Nephron (organoid): Measurements from ENCODE around the gene PRKCA.

Experiments used
- H3K27ac Mint-ChIP-seq, 3 experiments: 2 replicates each; pipeline ENCODE4 v1.8.0; 2020; ENCODE audit warnings: mixed read lengths in 3 of 3, mild to moderate bottlenecking in 2 of 3, moderate library complexity in 1 of 3
- H3K27me3 Mint-ChIP-seq: 2 replicates; pipeline ENCODE4 v1.8.0; 2021; ENCODE audit warnings: low read depth, mild to moderate bottlenecking, moderate library complexity, mixed read lengths
- H3K36me3 Mint-ChIP-seq: 2 replicates; pipeline ENCODE4 v1.8.0; 2020; ENCODE audit warnings: low read depth, mixed read lengths
- H3K4me1 Mint-ChIP-seq: 2 replicates; pipeline ENCODE4 v1.8.0; 2020; ENCODE audit warnings: mixed read lengths
- H3K4me3 Mint-ChIP-seq, 3 experiments: 2 replicates each; pipeline ENCODE4 v1.8.0; 2020; ENCODE audit warnings: mild to moderate bottlenecking in 3 of 3, mixed read lengths in 3 of 3, moderate library complexity in 2 of 3
- H3K9me3 Mint-ChIP-seq: 2 replicates; pipeline ENCODE4 v1.8.0; 2020; ENCODE audit warnings: mixed read lengths
- TF ChIP-seq, protein P1 (sequence below), 3 experiments: fragments of 200-600 bp; sonication (generic); IDR thresholded peaks; one replicate each; pipeline ENCODE4 v1.5.0; 2021; ENCODE audit warnings: antibody characterized with exemption in 3 of 3; ENCODE audit not compliant: unreplicated experiment in 3 of 3

The PRKCA gene

DNA sequence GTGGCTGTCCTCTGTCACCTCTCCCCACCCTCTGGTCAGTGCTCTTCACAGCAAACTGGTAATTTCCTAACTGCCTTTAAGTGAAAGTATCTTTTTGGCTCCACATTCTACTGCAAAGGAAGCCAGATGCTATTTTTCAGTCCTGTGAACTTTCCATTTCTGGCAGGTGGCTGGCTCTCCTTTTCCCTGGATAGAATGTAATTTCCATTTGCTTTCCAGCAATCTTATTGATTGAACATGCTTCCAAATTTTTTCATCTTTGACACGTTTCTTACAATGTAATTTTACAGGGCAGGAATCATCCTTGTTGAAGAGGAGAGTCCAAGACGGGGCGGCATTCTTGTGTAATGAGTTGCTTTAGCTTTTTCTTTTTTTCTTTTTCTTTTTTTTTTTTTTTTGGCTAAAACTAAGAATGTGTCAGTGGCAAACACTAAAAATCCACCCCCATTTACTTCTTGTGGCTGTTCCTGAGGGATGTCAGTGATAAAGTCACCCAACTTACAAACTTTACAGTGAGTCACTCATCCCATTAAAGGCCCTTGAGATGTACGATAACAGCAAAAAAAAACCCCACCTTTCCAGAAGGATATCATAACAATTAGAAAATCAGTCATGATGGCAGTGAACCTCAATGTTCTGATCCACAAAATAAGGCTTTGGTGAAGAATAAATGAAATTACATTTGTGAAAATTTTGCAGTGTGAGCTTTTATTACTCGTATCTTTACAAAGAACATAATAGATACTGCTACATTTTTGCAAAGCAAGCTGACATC lies 29.4 kb upstream of the PRKCA start:
- peaks cover 5% of the 10 kb centered on the region for H3K27me3 Mint-ChIP-seq
- peaks cover 3% of the 10 kb centered on the region for H3K36me3 Mint-ChIP-seq
- no peak overlapping the region for H3K4me3 Mint-ChIP-seq
- H3K4me1 Mint-ChIP-seq, result peaks cover 15% of the 10 kb centered on the region
- peak overlapping the region in 1 of 3 experiments; percentile 17 for H3K27ac Mint-ChIP-seq
- peaks cover 21% of the 10 kb centered on the region for H3K9me3 Mint-ChIP-seq
- TF ChIP-seq, protein P1, sequence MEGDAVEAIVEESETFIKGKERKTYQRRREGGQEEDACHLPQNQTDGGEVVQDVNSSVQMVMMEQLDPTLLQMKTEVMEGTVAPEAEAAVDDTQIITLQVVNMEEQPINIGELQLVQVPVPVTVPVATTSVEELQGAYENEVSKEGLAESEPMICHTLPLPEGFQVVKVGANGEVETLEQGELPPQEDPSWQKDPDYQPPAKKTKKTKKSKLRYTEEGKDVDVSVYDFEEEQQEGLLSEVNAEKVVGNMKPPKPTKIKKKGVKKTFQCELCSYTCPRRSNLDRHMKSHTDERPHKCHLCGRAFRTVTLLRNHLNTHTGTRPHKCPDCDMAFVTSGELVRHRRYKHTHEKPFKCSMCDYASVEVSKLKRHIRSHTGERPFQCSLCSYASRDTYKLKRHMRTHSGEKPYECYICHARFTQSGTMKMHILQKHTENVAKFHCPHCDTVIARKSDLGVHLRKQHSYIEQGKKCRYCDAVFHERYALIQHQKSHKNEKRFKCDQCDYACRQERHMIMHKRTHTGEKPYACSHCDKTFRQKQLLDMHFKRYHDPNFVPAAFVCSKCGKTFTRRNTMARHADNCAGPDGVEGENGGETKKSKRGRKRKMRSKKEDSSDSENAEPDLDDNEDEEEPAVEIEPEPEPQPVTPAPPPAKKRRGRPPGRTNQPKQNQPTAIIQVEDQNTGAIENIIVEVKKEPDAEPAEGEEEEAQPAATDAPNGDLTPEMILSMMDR (IDR thresholded peaks at IDR 0.05; ENCODE audit: unreplicated experiment in 3 of 3), result no peak

DNA sequence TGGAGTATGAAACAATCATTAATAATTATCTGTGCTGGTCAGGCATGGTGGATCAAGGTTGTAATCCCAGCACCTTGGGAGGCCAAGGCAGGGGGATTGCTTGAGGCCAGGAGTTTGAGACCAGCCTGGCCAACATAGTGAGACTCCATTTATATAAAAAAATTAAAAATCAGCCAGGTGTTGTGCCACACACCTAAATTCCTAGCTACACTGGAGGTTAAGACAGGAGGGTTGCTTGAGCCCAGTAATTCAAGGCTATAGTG lies 28.9 kb upstream of the PRKCA start:
- Mint-ChIP-seq H3K27ac (no peak overlapping the region), H3K4me1 (peaks cover 13% of the 10 kb centered on the region), H3K9me3 (peaks cover 19% of the 10 kb centered on the region), H3K4me3 (no peak overlapping the region), H3K36me3 (peaks cover 3% of the 10 kb centered on the region), H3K27me3 (peaks cover 5% of the 10 kb centered on the region)
- TF ChIP-seq, protein P1 (IDR thresholded peaks at IDR 0.05; ENCODE audit: unreplicated experiment in 3 of 3), result no peak

DNA sequence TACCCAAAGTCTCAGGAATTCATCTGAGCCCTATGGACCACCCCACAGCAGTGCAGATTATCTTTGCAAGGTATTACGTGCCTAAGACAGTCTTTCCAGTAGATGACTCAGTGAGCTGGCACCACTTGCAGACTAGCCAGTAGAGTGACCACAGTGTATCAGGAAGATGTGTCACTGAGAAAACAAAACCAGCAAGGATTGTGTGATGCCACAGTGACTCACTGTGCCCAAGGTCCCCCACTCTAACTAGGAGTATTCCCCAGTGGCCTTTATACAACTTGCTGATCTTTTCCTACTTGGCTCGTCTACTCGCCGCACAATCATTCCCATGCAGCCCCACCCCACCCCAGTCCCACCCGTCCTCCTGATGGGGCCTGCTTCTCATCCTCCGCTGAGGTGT lies 26.8 kb upstream of the PRKCA start:
- Mint-ChIP-seq H3K27ac (no peak overlapping the region), H3K4me1 (peaks cover 10% of the 10 kb centered on the region), H3K36me3 (no peaks in the 10 kb centered on the region)

DNA sequence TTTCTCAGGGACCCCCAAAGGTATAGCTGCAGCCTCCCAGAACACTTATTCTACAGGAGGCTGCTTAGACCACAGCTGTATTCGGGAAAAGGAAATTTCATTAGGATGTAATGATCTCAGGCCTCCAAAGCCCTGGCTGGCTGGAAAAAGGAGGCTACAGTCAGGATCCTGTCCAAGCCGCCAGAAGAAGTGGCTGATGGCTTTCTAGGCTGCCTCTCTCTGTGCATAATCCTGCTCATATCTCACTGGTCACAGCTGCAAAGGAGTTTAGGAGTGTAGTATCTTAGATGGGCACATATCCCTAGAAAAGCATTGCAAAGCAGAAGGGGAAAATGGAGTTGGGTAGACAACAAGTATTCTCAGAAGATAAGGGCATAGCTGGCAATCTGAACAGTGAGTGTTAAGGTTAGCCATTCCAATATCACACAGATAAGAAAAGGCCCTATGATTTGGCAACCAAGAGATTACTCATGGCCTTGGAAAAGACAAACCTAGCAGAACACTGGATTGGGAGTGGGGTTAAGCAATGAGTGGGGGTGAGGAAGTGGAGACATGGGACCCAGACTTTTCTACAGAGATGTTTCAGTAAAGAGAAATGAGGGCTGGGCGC lies 26.0 kb upstream of the PRKCA start:
- peaks cover 3% of the 10 kb centered on the region for H3K9me3 Mint-ChIP-seq
- no peaks in the 10 kb centered on the region for H3K36me3 Mint-ChIP-seq
- H3K4me3 Mint-ChIP-seq, result no peak overlapping the region
- TF ChIP-seq, protein P1 (IDR thresholded peaks at IDR 0.05; ENCODE audit: unreplicated experiment in 3 of 3), result no peak
- H3K27ac Mint-ChIP-seq, result no peak overlapping the region
- H3K4me1 Mint-ChIP-seq, result peaks cover 10% of the 10 kb centered on the region
- H3K27me3 Mint-ChIP-seq, result peaks cover 5% of the 10 kb centered on the region

More for the DNA sequence above, 26.8 kb upstream of the PRKCA start:
- Mint-ChIP-seq H3K4me3 (no peak overlapping the region), H3K9me3 (peaks cover 10% of the 10 kb centered on the region), H3K27me3 (peaks cover 5% of the 10 kb centered on the region)
- TF ChIP-seq, protein P1 (IDR thresholded peaks at IDR 0.05; ENCODE audit: unreplicated experiment in 3 of 3), result no peak

DNA sequence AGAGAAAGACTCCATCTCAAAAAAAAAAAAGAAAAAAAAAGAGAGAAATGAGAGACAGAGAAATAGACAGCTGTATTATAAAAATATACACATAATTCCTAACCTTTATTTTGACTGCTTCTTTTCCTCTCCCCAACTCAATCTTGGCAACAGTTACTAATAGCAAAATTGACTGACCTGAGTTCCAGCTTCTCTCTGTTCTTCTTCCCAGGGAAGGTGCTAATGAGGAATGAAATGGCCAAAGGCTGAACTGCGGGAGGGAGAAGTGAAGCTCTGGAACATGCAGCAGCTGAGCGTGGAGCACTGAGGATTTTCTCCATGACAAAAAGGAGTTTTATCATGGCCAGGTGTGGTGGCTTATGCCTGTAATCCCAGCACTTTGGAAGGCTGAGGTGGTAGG lies 25.2 kb upstream of the PRKCA start:
- Mint-ChIP-seq H3K9me3 (peaks cover 3% of the 10 kb centered on the region), H3K27ac (no peak overlapping the region), H3K4me3 (no peak overlapping the region), H3K4me1 (peaks cover 10% of the 10 kb centered on the region), H3K36me3 (no peaks in the 10 kb centered on the region), H3K27me3 (peaks cover 5% of the 10 kb centered on the region)
- TF ChIP-seq, protein P1 (IDR thresholded peaks at IDR 0.05; ENCODE audit: unreplicated experiment in 3 of 3), result no peak
